Upper lobe of left lung (tissue), 4 donors: Measurements from ENCODE around the gene VWA8.

Source experiments
- EP300 ChIP-seq, 4 donors: sonication (generic); formaldehyde crosslinking; IDR thresholded peaks; one replicate each; pipeline ENCODE4 v1.5.1; 2017; ENCODE audit warnings: antibody characterized with exemption in 4 of 4, control low read depth in 2 of 4
- POLR2A ChIP-seq, 4 donors: fragments of 450-650 bp; IDR thresholded peaks; one replicate each; pipeline ENCODE4 v1.5.1; 2016 to 2017; ENCODE audit warnings: antibody characterized with exemption in 4 of 4, mild to moderate bottlenecking in 2 of 4
- POLR2AphosphoS5 ChIP-seq, 2 donors: sonication (generic); formaldehyde crosslinking; IDR thresholded peaks; one replicate each; pipeline ENCODE4 v1.5.1; 2017; ENCODE audit warnings: antibody characterized with exemption in 2 of 2
- TF ChIP-seq, protein P1 (sequence below), 6 experiments: fragments of 450-650 bp in 4 of 6; fragments of 200-600 bp in 2 of 6; sonication (generic) in 2 of 6; IDR thresholded peaks; one replicate each; pipeline ENCODE4 v1.5.1; 2016 to 2019; ENCODE audit warnings: antibody characterized with exemption in 6 of 6

DNA sequence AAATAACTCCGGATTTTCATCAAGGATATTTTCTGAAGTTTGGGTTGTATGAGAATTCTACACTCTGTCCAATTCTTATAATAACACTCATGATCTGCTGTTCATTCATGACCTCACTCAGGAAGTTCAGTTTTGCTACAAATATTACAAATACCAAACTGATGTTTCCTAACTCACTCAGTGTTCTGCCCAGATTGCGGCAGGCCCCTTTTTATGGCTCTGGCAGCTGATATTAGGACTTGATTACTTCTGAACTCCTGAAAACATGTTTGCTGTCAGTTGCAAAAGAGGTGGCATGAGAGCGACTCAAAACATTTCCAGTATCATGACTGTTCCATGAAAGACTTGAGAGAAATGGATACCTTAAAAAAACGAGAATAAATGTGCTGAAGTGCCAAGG is 315.6 kb downstream of the VWA8 start:
- TF ChIP-seq, protein P1, sequence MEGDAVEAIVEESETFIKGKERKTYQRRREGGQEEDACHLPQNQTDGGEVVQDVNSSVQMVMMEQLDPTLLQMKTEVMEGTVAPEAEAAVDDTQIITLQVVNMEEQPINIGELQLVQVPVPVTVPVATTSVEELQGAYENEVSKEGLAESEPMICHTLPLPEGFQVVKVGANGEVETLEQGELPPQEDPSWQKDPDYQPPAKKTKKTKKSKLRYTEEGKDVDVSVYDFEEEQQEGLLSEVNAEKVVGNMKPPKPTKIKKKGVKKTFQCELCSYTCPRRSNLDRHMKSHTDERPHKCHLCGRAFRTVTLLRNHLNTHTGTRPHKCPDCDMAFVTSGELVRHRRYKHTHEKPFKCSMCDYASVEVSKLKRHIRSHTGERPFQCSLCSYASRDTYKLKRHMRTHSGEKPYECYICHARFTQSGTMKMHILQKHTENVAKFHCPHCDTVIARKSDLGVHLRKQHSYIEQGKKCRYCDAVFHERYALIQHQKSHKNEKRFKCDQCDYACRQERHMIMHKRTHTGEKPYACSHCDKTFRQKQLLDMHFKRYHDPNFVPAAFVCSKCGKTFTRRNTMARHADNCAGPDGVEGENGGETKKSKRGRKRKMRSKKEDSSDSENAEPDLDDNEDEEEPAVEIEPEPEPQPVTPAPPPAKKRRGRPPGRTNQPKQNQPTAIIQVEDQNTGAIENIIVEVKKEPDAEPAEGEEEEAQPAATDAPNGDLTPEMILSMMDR (IDR thresholded peaks at IDR 0.05) = no peak
- TF ChIP-seq POLR2A (IDR thresholded peaks at IDR 0.05) = no peak
- peak; percentile 29 to 56 for TF ChIP-seq POLR2AphosphoS5 (IDR thresholded peaks at IDR 0.05)
- TF ChIP-seq EP300 (IDR thresholded peaks at IDR 0.05) = no peak
